GM18868 (cell line): ENCODE results near the gene ERLIN1.

Experiments
- ATAC-seq: cut with Tn5 transposase; IDR thresholded peaks from one replicate; pipeline ENCODE4 v1.9.1; 2021; ENCODE audit warnings: mild to moderate bottlenecking, moderate library complexity; ENCODE audit not compliant: unreplicated experiment

ERLIN1 gene

DNA sequence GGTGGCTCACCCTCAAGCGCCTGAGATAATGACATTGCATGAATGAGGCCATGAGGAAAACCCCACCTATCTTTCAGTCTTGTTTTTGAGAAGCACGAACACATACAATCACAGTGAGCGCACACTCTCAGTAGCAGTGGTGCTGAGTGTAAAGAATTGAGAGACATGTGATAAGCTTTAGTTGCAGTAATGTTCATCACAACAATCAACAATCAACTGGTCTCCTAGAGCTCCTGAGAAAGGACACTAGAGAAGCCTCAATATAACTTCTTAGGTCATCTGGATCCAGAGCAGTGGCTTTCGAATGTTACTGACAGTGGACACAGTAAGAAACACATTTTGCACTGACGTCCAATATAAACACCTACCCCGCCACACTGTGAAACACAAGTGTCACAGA lies 12.8 kb downstream of the ERLIN1 start:
- ATAC-seq: no peak

- ATAC-seq: no peak
Measured at GRCh38 chr10:100172349-100172748, 13.5 kb downstream of the ERLIN1 start.

DNA sequence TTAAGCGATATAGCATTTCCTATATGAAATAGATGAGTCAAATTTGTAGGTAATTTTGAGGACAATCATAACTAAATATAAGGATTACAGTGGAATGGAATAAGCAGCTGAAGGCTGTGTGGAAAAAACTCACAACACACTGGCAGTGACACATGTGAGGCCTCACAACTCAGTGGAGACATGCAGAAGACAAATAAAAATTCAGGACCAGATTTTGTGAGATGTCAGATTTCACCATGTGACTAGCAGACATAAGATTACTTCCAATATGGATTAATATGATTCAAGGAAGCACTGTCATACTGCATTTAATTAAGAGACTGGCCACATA lies 17.6 kb downstream of the ERLIN1 start:
- no peak for ATAC-seq

- no peak for ATAC-seq
Measured at GRCh38 chr10:100167553-100168312, 18.1 kb downstream of the ERLIN1 start.

GRCh38 chr10:100163704-100164621 lies 21.9 kb downstream of the ERLIN1 start:
- no peak for ATAC-seq

GRCh38 chr10:100162696-100163095 lies 23.1 kb downstream of the ERLIN1 start:
- ATAC-seq: no peak

DNA sequence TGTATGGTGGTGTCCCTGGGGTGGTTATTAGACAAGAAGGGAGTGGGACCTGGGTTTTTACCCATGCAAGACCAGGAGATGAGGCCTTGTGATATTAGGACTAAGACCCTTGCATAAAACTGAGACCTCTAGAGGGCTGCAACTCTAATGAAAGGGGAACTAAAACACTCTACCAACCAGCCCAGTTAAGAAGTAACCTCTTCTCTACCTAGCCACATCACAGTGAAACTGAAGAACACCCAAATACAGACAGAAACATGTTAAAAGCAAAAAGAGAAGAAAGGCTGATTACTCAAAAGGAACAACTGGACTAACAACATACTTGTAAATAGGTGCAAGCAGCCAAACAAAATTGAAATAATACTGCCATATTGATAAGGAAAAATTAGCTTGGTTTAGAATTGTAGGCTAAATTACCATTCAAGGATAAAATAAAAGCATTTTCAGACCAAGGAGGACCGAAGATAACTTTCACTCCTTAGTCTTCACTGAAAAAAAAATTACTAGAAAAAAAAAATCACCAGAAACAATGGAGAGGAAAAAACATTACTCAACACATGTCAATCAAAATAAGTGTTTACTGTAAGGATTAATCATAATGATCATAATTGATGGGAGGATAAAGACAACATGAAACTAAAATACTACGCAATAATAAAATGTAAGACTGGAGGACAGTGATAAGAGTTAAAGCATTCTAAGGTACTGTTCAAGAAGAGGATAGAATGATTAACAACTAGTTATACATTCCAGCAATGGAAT lies 27.6 kb downstream of the ERLIN1 start:
- ATAC-seq: peak; percentile 98

DNA sequence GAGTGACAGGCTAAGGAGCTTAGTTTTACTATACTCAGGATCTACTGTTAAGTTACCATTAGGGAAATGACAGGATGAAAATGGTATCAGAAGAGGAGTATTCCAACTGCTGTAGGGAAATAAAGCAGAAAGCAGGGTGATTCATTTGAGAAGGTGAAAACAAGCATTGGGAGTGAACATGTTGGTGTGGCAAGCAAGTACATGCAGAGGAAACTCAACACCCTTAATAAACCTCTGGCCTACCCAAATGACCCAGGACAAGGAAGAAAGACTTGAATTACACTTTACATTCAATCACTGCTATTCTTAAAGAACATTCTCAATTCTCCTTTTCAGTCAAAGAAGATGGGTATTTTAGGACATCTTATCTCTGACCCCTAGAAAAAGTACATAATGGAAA lies 28.7 kb downstream of the ERLIN1 start:
- no peak for ATAC-seq

DNA sequence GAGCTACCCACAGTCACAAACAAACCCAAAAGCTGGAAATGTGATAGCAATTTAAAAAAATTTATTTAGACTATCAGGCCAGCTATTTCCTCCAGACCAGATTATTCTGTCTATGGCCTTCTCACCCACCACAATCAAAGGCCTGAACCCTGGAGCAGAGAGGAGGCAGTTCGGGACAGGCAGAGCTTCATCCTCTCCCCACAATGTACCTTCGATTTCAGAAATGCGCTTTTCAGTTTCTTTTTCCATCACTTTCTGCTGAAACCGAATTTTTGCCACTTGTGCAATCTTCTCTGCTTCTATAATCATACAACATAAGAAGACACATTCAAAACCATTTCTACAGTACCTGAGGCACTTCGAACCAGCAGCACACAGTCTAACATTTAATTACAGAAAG lies 29.9 kb downstream of the ERLIN1 start:
- ATAC-seq: no peak

- ATAC-seq: no peak
Measured at GRCh38 chr10:100154666-100155065, 31.2 kb downstream of the ERLIN1 start.

GRCh38 chr10:100153239-100153825 lies 32.5 kb downstream of the ERLIN1 start:
- no peak for ATAC-seq

GRCh38 chr10:100151723-100152300 lies 34.0 kb downstream of the ERLIN1 start:
- ATAC-seq: no peak

GRCh38 chr10:100148353-100149211 lies 37.2 kb downstream of the ERLIN1 start:
- ATAC-seq: peak; percentile 83

DNA sequence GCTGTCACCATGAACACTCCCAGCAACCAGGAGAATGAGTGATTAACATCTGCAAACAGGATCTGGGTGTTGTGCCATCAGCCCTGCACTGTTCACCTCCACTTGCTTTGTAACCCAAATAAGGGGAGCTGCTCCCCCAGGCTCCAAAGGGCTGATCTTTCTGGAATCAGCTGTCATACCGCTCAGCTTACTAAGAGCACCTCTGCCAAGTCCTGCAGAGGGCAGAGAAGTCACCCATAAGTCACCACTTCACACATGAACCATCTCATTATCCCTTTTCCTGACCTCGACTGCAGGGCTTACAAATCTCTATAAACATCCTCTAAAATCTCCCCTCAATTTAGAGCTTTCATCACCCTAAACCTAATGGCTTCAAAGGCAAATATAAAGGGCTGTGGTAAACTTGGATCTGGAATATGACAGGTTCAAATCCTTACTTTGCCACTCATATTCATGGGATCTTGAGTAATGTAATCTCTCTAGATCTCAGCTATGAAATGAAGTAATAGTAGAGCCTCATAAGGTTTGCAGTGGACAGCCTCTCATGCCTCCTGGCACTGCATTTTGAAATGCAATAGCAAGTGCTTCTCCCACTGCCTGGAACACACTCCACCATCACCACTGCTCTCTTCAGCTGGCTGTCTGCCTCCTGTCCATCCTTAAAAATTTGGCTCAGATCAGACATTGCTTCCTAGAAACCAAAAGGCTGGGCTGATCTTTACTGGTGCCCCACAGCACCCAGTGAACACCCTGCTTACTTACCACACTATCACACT lies 38.8 kb downstream of the ERLIN1 start:
- ATAC-seq: no peak

DNA sequence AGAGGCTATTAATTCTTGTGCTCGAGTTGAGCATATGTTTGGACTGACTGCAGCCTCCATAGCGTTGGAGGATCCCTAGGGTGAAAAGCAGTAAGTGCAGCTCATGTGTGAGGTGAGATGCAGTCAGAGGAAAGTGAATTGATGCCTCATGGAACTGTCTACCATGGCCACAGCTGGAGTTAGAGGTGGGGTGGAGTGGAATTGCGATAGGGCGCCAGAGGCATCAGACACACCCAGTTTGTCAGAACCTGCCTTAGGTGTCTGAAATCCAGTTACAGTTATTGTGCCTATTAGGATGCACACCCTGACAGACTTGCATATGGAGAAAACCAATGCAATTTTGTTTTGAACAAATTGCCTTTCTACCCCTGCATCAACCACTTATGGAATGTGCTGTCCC lies 39.4 kb downstream of the ERLIN1 start:
- ATAC-seq: no peak

- no peak for ATAC-seq
Measured at GRCh38 chr10:100143756-100144155, 42.1 kb downstream of the ERLIN1 start.

DNA sequence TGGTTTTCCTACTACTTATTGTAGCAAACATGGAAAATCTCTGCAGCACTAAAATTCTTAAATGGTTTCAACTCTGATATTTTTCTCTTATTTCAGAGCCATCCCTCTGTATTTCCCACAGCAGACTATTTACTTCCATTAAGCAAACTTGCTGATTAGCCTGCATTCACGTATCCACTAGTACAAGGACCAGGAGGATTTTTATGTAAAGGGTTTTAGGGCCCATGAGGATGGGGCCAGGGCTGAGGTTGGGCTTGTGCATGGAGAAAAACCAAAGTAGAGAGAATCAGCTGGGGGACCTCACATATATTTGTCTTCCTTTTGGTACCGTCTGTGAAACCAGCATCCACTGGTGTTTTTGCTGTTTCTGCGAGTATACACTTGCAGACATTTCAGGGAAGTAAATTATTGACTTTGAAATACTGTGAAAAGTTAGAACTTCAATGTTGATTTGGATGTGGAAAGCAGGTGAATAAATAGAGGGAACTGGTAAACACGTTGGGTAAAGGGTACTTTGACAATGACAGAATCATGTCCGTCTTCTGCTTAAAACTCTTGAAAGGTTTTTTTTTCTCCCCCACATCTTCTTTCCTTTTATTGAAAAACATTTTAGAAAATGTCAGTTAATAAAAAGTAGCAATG lies 44.3 kb downstream of the ERLIN1 start:
- ATAC-seq: no peak

GRCh38 chr10:100140070-100140469 lies 45.8 kb downstream of the ERLIN1 start:
- ATAC-seq: no peak
